Brain microvascular endothelial cell (primary cell): ENCODE data around the gene SLC22A7.

Experiments used
- DNase-seq: peaks from one replicate; pipeline ENCODE4 v3.0.0-alpha.2; 2020
- H3K27ac ChIP-seq: fragments of 250-450 bp; sonication (Bioruptor Pico); 2 replicates; pipeline ENCODE4 v1.5.1; 2020; ENCODE audit warnings: mild to moderate bottlenecking, moderate library complexity
- H3K27me3 ChIP-seq: fragments of 250-450 bp; sonication (Bioruptor Pico); replicated peaks from 2 replicates; pipeline ENCODE4 v1.5.1; 2020; ENCODE audit warnings: mild to moderate bottlenecking
- H3K36me3 ChIP-seq: fragments of 250-450 bp; sonication (Bioruptor Pico); replicated peaks from 2 replicates; pipeline ENCODE4 v1.5.1; 2020; ENCODE audit warnings: mild to moderate bottlenecking
- H3K4me3 ChIP-seq: 2 replicates; pipeline ENCODE4 v1.5.1; 2011; ENCODE audit warnings: low read depth, mild to moderate bottlenecking, control low read depth, low read length, moderate library complexity
- CTCF ChIP-seq: IDR thresholded peaks from 2 replicates; pipeline ENCODE4 v1.5.1; 2011; ENCODE audit warnings: low read depth, mild to moderate bottlenecking, moderate library complexity, low read length, control low read depth, inconsistent platforms; ENCODE audit errors: missing control alignments
- in situ Hi-C: cut with HindIII; loops from 2 replicates; pipeline ENCODE4 v1.10.0; 2017; ENCODE audit warnings: low sequenced_read_pairs, low pct_ligation_motif_present

Gene SLC22A7

GRCh38 chr6:43297644-43298564 is at the start of gene SLC22A7:
SLC22A7 (plus strand) TSS chr6:43298260; CDS start chr6:43298359, 99 bp downstream.
- no peak for TF ChIP-seq CTCF
- in situ Hi-C loops: no loop called here
- Histone ChIP-seq H3K4me3 (no peak within 1 kb of the TSS), H3K27me3 (peaks cover 7% of the 10 kb centered on the region), H3K36me3 (no peaks in the 10 kb centered on the region), H3K27ac (no peak within 1 kb of the TSS)
- DNase-seq: no peak

GRCh38 chr6:43248791-43249190 is 49.3 kb upstream of the SLC22A7 start:
- in situ Hi-C loops: no loop called here
- no peak overlapping the region for H3K27ac ChIP-seq
- no peak overlapping the region for H3K4me3 ChIP-seq
- DNase-seq: no peak
- H3K36me3 ChIP-seq: no peaks in the 10 kb centered on the region
- no peak for TF ChIP-seq CTCF
- H3K27me3 ChIP-seq: peaks cover 47% of the 10 kb centered on the region

- Histone ChIP-seq H3K27ac (no peak overlapping the region), H3K4me3 (no peak overlapping the region), H3K27me3 (peaks cover 33% of the 10 kb centered on the region), H3K36me3 (no peaks in the 10 kb centered on the region)
- no peak for TF ChIP-seq CTCF
- peak; percentile 10 for DNase-seq
- in situ Hi-C loops: no loop called here
Measured at GRCh38 chr6:43250992-43251373, 47.1 kb upstream of the SLC22A7 start.

GRCh38 chr6:43253401-43253800 is 44.7 kb upstream of the SLC22A7 start:
- Histone ChIP-seq H3K4me3 (no peak overlapping the region), H3K36me3 (no peaks in the 10 kb centered on the region), H3K27me3 (peaks cover 25% of the 10 kb centered on the region), H3K27ac (no peak overlapping the region)
- no peak for DNase-seq
- in situ Hi-C loops: no loop called here
- no peak for TF ChIP-seq CTCF

GRCh38 chr6:43254138-43254817 is 43.8 kb upstream of the SLC22A7 start:
- no peaks in the 10 kb centered on the region for H3K36me3 ChIP-seq
- no peak overlapping the region for H3K4me3 ChIP-seq
- no peak overlapping the region for H3K27ac ChIP-seq
- peaks cover 23% of the 10 kb centered on the region for H3K27me3 ChIP-seq
- DNase-seq: no peak
- TF ChIP-seq CTCF: no peak
- in situ Hi-C loops: no loop called here
